ENCODE results near the gene UBE2E1.

DNA sequence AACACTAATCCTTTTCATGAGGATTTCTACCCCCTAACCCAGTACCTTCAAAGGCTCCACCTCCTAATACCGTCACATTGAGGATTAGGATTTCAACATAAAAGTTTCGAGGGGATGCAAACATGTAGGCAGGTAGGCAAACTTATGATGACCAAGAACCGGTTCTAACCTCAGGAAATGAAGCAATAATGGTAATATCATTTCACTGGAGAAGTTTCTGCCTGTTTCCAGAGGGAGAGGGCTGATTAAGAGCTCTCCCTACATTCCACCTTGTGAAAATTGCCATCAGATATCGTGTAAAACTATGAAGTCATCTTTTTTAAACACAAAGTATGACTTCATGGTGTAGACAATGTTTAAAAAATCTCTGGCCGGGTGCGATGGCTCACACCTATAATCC lies 79.5 kb downstream of the UBE2E1 start:
- TF ChIP-seq, protein P1, sequence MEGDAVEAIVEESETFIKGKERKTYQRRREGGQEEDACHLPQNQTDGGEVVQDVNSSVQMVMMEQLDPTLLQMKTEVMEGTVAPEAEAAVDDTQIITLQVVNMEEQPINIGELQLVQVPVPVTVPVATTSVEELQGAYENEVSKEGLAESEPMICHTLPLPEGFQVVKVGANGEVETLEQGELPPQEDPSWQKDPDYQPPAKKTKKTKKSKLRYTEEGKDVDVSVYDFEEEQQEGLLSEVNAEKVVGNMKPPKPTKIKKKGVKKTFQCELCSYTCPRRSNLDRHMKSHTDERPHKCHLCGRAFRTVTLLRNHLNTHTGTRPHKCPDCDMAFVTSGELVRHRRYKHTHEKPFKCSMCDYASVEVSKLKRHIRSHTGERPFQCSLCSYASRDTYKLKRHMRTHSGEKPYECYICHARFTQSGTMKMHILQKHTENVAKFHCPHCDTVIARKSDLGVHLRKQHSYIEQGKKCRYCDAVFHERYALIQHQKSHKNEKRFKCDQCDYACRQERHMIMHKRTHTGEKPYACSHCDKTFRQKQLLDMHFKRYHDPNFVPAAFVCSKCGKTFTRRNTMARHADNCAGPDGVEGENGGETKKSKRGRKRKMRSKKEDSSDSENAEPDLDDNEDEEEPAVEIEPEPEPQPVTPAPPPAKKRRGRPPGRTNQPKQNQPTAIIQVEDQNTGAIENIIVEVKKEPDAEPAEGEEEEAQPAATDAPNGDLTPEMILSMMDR (conservative IDR thresholded peaks at IDR 0.05; ENCODE audit: low read depth in 2 of 2) = no peak
- TF ChIP-seq EZH2 (IDR thresholded peaks at IDR 0.05; ENCODE audit: low read depth, unreplicated experiment) (no peak), CREB1 (CRISPR knock-in tag; IDR thresholded peaks at IDR 0.05; ENCODE audit: low read depth) (no peak), EZH2phosphoT487 (IDR thresholded peaks at IDR 0.05; ENCODE audit: unreplicated experiment) (no peak), JUNB (IDR thresholded peaks at IDR 0.05; ENCODE audit: unreplicated experiment) (no peak), POLR2AphosphoS5 (IDR thresholded peaks at IDR 0.05; ENCODE audit: low read depth) (no peak), STAT1 (IDR thresholded peaks at IDR 0.05; ENCODE audit: unreplicated experiment) (no peak), NANOG (IDR thresholded peaks at IDR 0.05; ENCODE audit: borderline replicate concordance) (no peak), ZNF331 (CRISPR knock-in tag; IDR thresholded peaks at IDR 0.05; ENCODE audit: low read depth) (no peak)
- TF ChIP-seq, protein P2, sequence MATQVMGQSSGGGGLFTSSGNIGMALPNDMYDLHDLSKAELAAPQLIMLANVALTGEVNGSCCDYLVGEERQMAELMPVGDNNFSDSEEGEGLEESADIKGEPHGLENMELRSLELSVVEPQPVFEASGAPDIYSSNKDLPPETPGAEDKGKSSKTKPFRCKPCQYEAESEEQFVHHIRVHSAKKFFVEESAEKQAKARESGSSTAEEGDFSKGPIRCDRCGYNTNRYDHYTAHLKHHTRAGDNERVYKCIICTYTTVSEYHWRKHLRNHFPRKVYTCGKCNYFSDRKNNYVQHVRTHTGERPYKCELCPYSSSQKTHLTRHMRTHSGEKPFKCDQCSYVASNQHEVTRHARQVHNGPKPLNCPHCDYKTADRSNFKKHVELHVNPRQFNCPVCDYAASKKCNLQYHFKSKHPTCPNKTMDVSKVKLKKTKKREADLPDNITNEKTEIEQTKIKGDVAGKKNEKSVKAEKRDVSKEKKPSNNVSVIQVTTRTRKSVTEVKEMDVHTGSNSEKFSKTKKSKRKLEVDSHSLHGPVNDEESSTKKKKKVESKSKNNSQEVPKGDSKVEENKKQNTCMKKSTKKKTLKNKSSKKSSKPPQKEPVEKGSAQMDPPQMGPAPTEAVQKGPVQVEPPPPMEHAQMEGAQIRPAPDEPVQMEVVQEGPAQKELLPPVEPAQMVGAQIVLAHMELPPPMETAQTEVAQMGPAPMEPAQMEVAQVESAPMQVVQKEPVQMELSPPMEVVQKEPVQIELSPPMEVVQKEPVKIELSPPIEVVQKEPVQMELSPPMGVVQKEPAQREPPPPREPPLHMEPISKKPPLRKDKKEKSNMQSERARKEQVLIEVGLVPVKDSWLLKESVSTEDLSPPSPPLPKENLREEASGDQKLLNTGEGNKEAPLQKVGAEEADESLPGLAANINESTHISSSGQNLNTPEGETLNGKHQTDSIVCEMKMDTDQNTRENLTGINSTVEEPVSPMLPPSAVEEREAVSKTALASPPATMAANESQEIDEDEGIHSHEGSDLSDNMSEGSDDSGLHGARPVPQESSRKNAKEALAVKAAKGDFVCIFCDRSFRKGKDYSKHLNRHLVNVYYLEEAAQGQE (IDR thresholded peaks at IDR 0.05; ENCODE audit: unreplicated experiment) = no peak
- TF ChIP-seq, protein P3, sequence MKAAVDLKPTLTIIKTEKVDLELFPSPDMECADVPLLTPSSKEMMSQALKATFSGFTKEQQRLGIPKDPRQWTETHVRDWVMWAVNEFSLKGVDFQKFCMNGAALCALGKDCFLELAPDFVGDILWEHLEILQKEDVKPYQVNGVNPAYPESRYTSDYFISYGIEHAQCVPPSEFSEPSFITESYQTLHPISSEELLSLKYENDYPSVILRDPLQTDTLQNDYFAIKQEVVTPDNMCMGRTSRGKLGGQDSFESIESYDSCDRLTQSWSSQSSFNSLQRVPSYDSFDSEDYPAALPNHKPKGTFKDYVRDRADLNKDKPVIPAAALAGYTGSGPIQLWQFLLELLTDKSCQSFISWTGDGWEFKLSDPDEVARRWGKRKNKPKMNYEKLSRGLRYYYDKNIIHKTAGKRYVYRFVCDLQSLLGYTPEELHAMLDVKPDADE (IDR thresholded peaks at IDR 0.05) = no peak

Data from GM23338 (cell line).